Activated CD4-positive, CD25-positive, alpha-beta regulatory T cell (primary cell): Measurements from ENCODE around the gene RAB5IF.
"Not testable (repeated sequence)": the region's sequence is repeated elsewhere in the genome, so short reads cannot be mapped to it uniquely, and the experiment has no call there.

Experiments
- DNase-seq, 4 experiments: peaks; one replicate each; lab custom pipeline; 2025; lab: John Stamatoyannopoulos, UW

Gene RAB5IF, protein sequence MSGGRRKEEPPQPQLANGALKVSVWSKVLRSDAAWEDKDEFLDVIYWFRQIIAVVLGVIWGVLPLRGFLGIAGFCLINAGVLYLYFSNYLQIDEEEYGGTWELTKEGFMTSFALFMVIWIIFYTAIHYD

GRCh38 chr20:36605399-36606157, at the start of gene RAB5IF:
TSS of gene RAB5IF (plus strand) at chr20:36605779. CDS start at chr20:36605952, 173 bp downstream.
- peak; percentile 97 to 99 (median 98) for DNase-seq

DNA sequence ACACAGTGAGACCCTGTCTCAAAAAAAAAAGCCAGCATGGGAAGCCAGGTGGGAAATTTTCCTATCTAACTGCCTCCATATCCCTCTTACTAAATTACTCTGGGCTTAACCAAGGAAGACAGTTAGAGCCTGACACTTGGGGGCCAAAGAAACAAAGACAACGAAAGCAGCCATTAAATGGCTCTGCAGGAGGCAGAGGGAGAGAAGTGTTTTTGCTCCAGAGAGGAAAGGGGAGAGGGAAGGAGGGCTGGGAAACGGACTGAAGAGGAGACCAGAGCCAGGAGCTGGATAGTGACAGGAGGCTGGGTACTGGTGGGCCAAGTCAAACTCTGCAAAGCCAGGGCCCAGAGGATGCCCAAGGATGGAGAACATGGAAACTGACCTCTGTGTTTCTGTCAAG, 42.9 kb upstream of the RAB5IF start:
- no peak for DNase-seq

- no peak for DNase-seq
Observed at GRCh38 chr20:36563374-36563773, 42.2 kb upstream of the RAB5IF start.

DNA sequence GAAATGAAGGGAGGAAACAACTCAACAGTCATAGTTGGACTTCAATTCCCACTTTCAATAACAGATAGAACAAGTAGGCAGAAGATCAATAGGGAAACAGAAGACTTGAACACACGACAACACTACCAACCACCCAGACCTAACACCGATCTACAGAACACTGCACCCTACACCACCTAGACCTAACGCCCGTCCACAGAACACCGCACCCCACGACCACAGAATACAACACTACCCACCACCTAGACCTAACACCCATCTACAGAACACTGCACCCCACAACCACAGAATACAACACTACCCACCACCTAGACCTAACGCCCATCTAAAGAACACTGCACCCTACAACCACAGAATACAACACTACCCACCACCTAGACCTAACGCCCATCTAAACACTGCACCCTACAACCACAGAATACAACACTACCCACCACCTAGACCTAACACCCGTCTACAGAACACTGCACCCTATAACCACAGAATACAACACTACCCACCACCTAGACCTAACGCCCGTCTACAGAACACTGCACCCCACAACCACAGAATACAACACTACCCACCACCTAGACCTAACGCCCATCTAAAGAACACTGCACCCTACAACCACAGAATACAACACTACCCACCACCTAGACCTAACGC, 41.4 kb upstream of the RAB5IF start:
- not testable (repeated sequence) for DNase-seq

- DNase-seq = not testable (repeated sequence)
Observed at GRCh38 chr20:36564726-36565121, 40.9 kb upstream of the RAB5IF start.

DNA sequence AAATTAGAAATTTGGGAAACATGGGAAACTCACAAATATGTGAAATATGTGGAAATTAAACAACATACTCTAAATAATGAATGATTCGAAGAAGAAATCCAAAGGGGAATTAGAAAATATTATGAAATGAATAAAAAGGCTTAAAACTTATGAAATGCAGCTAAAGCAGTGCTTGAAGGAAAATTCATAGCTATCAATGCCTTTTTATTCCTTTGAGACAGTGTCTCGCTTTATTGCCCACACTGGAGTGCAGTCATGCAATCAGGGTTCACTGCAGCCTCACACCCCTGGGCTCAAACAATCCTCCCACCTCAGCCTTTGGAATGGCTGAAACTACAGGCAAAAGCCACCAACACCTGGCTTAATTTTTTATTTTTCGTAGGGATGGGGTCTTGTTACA, 40.1 kb upstream of the RAB5IF start:
- no peak for DNase-seq

- DNase-seq = no peak
Observed at GRCh38 chr20:36569847-36570429, 35.6 kb upstream of the RAB5IF start.

- no peak for DNase-seq
Observed at GRCh38 chr20:36571564-36572504, 33.7 kb upstream of the RAB5IF start.

- DNase-seq = peak; percentile 18 to 68 (median 46)
Observed at GRCh38 chr20:36572701-36573102, 32.9 kb upstream of the RAB5IF start.

- DNase-seq = peak; percentile 73 to 84 (median 80)
Observed at GRCh38 chr20:36573103-36573797, 32.3 kb upstream of the RAB5IF start, which contains the start of gene TGIF2. TSS of gene TGIF2 (plus strand) at chr20:36573597. CDS start at chr20:36578775, 5,178 bp downstream.

DNA sequence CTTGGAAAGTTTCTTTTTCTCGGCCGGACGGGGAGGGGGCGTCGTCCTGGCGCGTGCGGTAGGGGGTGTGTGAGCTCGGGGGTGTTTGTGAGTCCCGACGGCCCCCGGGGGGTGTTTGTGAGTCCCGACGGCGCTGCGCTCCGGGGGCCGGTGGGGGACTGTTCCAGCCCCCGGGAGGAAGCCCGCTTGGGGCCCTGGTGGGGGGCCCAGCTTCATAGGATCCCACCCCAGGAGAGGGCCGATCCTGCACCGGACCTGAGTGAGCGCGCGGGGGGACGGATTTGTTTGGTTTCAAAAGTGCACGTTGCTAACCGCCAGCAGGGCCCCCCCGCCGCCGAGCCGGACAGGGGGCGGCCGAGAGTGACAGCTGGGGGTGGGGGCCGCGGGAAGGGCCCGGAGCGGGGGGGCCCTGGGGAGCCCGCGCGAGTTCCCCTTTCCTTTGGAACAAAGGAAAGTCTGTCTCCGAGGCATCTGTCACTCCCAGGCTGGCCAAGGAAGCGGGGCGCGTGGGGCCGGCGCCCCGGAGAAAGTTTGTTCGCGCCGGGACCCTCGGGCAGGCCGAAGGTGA, 31.7 kb upstream of the RAB5IF start:
- DNase-seq = peak in 1 of 4 experiments; percentile 45

DNA sequence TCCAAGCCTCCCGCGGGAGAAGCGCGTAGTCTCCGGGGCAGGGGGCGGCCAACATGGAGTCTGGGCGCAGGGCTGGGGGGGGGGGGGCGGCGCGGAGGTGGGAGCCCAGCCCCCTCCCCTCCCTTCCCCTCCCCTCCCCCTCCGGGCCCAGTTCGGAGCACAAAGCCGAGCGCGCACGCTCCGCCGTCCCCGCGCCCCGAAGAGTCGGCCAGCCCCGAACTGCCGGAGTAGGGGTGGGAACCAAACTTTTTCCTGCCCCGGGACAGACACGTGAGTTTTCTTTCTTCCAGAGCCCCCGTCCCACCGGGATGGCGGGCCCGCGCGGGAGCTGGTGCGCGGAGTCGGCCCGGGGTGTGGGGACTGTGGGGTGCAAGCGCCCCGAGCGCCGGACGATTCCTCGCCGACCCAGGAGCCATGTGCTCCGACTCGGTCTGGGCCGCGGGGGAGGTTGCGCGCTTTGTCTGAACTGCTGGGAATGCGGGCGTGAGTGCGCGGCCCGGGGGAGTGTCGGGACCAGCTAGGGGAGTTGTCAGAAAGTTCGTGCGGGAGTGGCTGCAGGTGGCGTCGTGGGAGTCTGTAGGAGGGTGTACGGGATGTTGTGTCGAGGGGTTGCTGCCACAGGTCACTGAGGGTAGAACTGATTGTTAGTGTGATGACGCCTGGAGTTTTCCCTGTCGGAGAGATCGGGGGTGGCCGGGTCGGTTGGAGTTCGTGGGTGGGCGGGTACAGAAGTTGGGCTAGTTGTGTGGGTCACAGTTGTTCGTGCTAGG, 31.0 kb upstream of the RAB5IF start:
- DNase-seq = peak in 3 of 4 experiments; percentile 12 to 35 (median 30)

DNA sequence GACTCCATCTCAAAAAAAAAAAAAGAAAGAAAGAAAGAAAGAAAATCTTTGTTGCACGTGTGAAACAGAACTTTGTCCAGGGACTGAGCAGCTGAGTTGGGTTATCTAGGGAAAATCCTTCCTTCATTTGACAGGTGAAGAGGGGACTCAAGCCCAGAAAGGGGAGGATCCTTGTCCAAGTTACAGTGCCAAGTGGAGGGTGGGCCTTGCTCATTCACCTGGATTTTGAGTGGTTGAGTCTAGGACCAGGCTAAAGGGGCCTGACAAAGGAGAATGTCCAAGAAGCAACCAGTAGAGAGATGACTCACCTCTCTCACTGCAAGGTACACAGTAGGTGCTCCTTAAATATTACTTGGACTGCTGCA, 29.5 kb upstream of the RAB5IF start:
- DNase-seq = no peak

- no peak for DNase-seq
Observed at GRCh38 chr20:36578356-36579041, 27.1 kb upstream of the RAB5IF start.

DNA sequence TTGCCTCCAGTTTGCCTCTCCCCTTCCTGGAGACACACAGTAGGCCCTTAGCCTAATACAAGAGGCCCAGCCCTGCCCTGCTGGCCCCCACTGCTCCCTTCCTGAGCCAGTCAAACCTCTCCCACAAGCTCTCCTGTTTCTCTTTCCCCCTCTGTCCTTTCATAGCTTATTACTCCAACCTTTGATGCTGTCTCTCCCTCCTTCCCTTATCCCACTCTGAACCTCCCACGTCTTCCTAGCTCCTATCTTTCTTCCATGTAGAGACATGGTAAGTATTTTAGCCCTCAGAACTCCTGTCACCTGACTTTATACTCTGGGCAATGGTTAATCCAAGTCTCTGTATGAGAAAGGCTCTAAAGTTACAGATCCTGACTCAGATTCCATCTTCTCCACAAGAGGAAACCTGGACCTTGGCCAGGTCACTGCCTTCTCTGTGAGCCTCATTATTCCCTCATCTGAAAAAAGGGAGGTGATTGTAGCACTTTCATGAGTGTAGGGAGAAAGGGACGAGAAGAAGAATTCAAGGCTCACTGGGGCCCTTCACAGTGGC, 25.5 kb upstream of the RAB5IF start:
- no peak for DNase-seq

GRCh38 chr20:36582322-36582721, 23.3 kb upstream of the RAB5IF start:
- DNase-seq = peak in 1 of 4 experiments; percentile 13

- no peak for DNase-seq
Observed at GRCh38 chr20:36582821-36583220, 22.8 kb upstream of the RAB5IF start.

DNA sequence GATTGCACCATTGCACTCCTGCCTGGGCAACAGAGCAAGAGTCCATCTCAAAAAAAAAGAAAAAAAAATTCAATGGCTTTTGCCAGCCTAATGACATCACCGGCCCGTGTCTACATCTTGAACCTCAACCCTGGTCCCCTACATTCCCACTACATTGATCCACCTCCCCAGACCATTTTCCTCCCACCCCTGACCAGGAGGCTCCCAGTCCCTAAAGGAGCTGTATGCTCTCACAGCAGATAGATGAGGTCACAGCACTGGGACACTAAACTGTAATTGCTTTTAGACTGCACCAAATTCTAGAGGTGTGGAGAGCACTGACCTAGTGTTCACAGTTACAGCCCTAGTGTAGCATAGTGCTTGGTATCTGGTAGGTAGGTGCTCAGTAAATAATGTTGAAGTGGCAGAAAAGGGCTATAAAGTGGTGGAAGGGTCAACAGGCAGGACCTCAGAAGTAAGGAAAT, 21.5 kb upstream of the RAB5IF start:
- no peak for DNase-seq
